Stimulated activated CD8-positive, alpha-beta memory T cell treated with anti-CD3 and anti-CD28 coated beads, Interleukin-15, amount 100 ng/mL, for 24 hours (primary cell): ENCODE measurements around the gene ACER3.
"Not testable (repeated sequence)": the region's sequence is repeated elsewhere in the genome, so short reads cannot be mapped to it uniquely, and the experiment has no call there.

Source experiments
- DNase-seq: peaks from one replicate; pipeline ENCODE4 v3.0.0-alpha.2; 2020; ENCODE audit warnings: low read depth

The ACER3 gene

DNA sequence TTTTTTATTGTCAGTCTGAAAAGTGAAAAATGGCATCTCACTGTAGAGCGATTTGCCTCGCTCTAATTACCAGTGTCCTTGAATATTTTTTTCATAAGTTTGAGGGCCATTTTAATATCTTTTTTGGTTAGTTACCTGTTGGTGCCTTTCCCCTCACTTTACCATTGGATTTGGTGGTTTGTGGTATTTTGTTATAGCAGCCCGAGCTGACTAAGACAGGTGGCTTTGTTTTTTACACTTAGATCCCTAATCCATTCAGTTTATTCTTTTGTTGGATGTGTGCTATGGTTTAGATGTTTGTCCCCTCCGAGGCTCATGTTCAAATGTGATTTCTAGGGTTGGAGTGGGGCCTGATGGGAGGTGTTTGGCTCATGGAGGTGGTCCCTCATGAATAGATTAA, 199.5 kb downstream of the ACER3 start:
- DNase-seq: no peak

DNA sequence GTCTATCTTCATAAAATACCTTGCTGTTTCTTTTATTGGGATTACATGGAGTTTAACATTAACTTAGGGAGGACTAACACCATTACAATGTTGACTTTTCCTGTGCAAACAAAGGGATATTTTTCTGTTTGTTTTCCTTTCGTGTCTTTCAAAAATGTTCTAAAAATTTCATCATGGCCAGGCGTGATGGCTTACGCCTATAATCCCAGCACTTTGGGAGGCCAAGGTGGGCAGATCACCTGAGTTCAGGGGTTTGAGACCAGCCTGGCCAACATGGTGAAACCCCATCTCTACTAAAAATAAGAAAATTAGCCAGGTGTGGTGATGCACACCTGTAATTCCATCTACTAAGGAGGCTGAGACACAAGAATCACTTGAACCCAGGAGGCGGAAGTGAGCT, 200.5 kb downstream of the ACER3 start:
- DNase-seq: not testable (repeated sequence)

DNA sequence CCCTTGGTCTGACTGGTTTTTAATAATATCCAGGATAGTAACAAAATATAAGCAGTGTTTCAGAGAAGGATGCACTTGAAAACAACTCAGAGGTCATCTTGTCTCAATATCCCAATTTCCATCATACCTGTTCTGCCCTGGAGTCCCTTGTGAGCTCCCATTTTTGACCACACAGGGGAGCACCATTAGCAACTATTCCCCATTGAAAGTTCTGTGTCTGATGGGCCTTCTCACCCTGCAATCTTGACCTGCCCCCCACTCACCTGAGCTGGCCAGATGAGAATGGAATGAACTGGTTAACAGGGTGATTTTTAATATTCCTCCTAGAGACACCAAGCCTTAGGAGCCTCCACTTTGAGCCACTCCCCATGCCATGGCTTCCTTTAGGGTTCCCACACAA, 202.2 kb downstream of the ACER3 start:
- DNase-seq: no peak

DNA sequence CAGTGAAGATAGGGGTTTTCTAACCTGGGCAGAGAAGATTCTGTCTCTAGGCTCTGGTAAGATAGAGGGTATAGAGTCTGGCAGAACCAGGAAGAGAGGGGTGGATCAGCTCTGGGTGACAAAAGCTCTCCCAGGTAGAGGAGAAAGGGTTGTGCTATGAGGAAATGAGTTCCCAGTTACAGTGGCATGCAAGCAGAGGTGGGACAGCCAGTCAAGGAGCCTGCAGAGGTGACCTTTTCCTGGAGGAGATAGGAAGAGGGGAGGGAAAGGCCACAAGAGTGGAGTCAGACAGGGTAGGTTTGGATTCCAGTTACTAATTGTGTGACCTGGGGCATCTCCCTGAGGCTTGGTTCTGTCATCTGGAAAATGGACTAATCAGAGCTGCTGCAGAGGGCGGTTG, 202.7 kb downstream of the ACER3 start:
- DNase-seq: no peak

DNA sequence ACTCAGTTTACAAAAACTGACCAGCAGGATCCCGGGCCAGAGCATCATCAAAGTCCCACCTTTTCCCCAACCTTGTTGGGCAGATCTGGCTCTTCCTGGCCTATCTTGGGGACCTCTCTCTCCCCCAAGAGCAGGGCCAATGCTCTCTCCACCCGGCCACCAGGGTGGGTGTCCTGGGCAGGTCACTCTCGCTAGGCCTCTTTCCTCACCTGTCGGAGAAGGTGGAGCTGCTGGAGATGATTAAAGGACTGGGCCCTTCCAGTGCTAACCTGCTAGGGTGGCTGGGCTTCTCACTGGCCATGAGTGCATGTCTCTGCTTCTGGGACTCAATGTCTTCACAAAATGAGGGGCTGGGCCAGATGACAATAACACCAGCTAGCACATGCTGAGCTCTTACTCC, 203.1 kb downstream of the ACER3 start:
- DNase-seq: no peak

DNA sequence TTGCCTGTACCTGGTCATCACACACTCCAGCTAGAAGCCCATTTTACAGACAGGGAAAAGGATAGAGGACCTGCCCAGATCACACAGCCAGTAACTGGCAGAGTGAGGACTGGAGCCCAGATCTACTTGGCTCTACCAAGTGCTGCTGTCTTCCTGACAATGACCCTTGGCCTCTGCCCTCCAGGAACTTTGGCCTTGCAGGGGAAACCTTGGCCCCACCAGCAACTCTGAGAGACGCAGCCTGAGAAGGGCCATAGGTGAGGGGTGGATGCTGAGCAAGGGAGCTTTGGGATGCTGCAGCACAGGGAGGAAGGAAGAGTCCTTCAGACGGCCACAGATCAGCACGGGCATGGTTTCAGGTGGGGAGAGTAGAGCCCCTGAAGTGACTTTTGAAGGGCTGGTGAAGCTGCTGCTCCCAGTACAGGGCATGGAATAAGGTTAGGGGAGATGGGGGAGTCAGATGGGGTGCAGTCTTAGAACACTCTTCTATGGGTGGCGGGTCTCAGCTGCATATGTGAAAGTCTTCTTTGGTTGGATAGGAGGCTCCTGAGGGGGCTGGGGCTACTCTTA, 204.0 kb downstream of the ACER3 start:
- DNase-seq: no peak

DNA sequence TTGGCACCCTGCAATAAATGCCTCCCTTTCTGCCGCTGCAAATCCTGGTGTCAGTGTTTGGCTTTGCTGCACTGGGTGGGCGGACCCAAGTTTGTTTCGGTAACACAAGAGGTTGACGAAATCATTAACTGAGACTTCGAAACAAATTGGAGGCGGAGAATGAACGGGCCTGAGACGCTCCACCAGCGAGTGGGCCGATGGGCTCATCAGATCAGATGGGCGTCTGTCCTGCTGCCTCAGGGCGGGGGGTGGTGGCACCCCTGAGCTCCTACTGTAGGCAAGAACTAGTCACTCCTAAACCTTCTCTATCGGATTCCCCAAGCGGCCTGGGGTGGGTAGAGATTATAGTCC, 205.1 kb downstream of the ACER3 start:
- DNase-seq: no peak

DNA sequence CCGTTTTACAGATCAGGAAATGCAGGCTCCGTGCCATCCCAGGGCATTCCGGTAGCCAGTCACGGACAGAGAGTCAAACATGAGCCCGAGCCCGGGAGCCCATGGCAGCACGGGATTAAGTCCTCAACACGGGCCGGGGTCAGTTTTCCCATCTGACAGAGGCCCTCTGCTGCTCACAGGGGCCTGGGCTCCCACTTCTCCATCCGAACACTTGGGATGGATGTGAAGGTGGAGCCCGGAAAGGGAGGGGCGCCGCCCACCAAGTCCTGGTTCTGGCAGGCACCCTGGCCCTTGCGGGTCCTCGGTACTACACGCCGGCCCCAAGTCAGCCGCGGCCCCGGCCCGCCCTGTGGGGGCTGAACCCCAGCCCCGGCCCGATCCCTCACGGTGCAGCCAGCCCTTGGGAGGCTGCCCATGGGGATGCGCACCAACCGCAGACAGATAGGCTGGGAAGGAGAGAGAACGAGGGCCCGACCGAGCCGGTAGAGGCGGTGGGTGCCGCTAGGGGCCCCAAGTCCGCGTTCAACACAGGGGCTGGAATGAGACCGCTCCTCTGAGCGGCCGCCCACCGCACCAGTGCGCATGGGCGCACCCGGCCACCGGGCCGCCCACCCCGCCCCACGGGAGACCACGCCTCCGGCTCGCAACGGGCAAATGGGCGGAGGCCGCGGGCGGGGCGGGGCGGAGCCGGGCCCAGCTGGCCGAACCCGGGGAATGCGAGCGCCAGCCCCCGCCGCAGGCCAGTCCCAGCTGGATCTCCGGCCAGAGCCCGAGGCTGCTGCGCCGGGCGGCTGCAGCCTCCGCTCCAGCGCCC, 205.7 kb downstream of the ACER3 start, which contains the start of gene CAPN5:
TSS of gene CAPN5 (plus strand) at position 743 of the 814 bp plus-strand sequence. CDS start 17,916 bp downstream, outside the sequence.
- DNase-seq: peak; percentile 69

DNA sequence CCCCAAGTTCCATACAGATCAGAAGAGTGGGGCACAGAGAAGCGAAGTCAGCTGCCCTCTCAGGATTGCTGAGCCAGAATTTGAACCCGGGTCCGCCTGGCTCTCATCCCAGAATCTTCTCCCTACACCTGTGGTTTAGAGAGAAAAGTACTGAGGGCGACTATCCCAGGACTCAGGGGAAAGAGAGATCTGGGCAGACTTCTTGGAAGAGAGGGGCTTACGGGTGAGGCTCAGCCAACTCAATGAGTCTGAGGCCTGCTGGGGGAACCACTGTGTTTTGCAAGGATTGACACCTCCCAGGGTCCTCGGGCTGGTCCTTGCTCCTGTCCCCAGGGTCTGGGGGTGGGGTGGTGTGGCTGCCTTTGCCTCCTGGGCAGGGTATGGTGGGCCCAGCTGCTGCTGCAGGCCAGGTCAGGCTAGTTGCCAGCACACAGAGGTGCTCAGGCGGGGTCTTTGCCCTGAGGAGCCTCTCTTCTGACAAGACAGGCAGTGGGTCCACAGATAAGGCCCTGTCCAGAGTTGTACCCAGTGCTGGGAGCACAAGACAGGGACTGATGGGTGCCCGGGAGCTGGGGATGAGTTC, 207.2 kb downstream of the ACER3 start:
- DNase-seq: no peak

DNA sequence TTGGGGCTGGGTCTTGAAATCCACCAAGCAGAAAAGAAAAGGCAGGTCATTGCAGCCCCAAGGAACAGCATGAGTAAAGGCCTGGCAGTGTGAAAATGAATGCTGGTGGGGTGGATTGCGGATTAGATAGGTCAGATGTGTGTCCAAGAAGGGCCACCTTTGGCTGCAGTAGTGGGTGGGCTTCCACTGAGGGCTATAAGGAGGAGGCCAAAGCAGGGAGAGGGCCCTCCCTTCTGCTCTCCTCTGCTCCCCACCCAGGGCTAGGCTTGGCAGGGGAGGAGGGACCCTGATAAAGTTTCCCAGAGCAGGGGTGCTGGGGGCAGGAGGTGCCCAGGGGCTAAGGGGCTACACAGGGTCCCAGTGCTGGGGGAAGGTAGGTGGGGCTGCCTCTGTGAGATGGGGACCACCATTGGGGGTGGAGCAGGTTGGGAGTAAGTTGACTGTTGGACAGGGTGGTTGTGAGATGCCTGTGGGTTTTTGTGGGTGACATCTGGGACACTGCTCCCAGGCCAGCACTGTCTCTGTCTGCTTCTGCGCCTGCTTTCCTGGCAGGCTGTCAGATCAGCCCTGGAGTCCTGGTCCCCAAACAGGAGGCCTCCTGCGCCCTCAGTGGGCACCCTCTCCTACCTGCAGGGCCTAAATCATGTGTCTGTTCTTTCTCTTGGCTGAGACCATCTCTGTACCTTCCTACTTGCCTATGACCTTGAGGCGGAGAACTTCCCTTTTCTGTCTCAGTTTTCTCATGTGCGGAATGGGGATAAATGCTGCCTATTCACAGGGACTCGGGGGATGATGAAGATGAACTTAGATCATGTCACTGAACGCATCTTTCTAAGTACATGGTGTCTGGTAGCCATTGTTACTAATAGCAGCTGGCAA, 208.0 kb downstream of the ACER3 start:
- no peak for DNase-seq

DNA sequence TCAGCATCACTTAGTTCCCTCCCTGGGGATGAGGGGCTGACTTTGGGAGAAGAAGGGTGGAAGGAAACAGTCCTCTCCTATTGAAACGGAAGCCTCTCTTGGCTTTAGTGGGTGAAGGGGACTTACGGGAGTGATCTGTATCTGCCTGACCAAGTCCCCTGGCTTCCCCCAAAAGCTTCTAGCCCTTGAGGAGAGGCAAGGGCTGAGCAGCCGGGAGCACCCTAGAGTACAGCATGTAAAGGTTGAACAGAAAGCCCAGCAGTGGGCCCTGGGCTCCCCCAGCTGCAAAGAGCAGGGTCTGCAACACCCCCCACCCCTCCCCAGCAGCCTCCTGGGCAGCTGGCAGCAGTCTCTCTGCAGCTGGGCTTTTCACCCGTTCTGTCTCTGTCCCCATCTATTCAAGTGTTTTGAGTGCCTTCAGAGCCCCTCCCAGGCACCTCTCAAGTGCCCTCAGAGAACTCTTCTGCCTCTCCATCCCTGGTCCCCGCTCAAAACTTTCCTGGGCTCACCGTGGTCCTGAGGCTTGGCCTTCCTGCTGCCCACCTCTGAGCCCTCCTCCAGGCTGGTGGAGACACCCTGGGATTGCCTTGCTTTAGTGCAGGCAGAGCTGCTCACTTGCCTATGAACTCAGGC, 208.7 kb downstream of the ACER3 start:
- no peak for DNase-seq

DNA sequence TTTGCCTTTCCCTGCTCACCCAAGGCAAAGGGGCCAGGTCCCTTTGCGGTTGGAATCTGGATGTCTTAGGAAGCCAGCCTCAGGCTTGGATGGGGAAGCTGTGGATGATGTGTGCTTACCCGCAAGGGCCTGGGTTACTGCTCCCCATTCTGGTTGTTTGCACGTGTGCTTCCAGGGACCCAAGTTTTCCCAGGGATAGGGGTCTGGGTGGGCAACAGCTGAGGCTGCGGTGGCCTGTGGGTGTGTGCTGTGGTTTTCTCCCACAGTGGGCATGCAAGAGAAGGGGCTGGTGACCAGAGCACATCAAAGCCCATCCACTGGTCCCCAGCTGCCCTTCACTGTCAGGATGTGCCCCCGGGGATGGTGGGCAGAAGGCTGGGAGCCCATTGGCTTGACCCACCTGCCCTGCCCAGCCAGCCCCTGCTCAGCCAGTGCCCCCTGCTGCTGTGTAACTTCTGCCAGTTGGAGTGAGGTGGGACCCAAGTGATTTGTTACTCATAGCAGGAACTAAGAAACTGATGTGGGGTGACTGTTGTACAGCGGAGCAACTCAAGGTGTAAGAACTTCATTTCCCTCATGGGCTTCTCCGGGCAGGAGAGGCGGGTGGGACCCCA, 209.4 kb downstream of the ACER3 start:
- no peak for DNase-seq

DNA sequence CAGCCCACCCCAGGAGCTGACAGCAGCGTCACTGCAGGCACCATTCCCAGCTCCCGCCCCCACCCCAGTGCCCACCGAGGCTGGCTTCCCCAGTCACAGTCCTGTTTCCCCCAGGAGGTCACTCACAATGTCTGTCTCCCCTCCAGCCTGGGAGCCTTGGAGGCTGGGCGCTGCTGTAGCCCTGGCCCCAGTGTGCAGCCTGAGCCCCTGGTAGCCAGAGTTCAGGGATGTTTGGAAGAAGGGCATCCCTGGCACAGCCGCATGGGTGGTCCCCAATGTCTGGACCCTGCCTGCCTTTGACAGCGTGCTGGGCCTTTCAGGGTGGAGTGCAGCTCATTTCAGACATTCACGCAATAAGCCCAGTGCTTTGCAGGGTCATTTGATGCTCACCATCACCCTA, 210.4 kb downstream of the ACER3 start:
- no peak for DNase-seq

DNA sequence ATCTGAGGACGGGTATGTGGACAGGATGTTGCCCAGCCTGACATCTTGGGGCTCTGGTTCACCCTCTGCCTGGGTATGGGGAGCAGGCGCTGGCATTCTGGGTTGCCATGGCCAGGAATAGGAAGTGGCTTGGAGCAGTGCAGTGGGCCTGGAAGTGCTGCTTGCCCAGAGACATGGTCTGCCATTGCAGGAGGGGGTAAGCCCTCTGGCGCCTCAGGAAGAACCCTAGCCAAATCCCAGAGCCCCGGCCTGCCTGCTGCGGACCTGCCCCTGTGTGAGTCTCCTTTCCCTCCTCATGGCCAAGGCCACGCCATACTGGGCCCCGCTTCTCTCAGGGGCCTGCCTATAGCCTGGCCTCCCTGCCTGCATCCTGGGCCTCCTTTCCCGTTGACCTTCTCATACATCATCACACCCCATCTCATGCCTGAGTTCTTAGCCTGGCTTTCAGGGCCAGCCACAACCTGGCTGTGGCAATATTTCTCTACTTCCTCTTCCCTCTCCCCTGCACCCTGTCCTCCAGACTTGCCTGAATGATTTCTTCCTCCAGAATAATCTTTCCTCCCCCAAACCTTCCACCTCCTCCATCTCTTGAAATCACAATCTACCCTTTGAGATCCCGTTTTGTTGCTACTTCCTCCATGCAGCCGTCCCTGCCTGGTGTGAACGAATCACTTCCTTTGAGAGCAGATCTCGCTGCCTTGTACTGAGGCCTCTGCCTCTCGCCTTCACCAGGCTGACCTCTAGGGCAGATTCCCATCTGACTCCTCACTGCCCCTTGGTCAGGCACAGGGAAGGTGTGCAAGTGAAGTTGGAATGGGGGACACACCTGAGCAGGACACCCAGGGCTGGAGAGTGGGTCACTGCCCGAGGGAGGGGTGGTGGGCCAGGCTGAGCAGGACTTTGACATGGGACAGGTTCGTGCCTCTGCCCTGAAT, 211.2 kb downstream of the ACER3 start:
- DNase-seq: no peak

DNA sequence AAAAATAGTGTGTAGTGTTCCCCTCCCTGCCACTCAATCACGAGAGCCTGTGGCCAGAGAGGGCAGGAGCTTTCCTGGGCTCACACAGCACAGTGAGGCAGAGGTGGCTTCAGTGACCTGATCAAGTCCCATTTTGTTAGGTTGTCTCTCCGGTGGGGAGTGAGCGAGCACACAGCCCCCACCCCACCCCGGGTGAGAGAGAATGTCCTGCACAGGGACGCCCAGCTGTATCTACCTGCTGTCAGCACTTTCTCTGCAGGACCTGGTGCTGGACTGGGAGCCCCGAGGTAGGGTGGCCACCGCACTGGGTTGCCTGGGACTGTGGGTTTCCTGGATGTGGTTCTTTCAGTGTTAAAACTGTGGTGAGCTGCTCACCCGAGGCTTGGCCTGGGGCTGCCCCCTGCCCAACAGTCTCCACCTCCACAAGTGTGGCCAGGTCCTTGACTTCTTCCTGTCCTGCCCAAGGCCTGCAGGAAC, 212.2 kb downstream of the ACER3 start:
- no peak for DNase-seq

DNA sequence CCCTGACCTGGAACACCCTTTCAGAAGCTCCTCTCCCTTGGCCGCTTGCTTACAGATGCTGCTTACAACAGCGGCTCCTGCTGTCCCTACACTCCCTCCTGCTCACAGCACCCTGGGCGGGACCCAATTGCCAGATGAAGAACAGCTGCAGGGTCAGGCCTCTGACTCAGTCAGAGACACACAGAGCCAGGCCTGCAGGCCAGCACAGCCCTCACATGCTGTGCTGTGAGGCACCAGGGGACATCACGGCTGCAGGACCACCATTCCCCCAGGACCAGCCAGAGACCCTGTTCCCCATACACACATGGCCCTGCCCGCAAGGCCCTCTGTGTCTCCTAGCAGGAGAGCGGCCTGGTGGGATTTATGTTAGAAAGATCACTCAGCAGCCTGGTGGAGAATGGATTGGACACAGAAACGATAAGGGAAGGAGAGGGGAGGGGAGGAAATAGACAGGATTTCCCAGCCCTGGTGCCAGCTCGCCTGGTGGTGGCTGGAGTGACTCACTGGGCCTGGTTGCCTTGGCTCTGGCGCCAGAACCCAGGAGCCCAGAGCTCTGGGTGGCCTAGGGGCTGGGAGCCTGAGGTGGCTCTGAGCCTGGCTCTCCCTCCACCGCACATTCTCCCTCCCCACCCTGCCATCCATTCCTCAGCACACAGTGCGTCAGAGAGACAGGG, 212.7 kb downstream of the ACER3 start:
- DNase-seq: no peak

DNA sequence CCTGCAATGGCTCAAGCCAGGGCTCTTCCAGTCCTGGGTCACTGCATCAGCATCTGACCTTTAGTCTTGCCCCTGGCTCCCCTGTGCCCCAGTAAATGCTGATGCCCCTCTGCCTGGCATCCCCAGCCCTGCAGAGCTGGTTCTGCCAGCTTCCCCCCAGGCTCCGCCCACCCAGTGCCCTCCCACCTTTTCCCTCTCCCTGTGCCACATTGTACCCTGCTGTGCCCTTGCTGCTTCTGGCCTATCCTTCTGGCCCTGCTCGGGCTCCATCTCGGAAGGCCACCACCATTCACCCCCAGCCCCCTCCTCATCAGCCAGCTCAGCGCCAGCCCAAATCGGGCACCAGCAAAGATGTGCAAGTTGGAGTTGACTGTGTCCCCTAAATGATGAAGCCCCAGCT, 213.5 kb downstream of the ACER3 start:
- DNase-seq: no peak

DNA sequence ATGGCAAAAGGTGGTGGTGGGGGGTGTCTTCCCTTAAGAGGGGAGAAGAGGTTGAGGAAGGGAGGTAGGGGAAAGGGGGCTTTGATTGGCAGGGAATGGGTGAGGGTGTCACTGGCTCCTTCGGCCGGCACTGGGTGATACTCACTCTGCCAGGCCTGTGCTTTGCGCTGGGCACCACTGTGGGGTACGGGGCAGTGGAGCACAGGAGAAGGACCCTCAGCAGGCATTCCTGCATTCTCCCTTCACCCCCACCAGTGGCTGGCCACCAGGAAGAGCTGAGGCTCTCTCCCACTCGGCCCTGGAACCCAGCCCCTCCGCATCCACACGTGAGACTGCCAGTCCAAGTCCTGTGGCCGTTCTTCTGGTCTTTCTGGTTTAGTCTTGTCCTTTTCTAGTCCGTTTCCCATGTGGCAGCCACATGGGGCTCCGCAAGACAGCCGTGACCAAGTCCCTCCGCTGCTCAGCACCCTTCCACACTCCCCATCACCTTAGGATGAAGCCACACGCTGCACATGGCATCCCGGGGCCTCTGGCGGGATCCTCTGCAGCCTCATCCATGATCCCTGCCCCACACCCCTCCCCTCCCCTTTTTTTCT, 214.0 kb downstream of the ACER3 start:
- no peak for DNase-seq

DNA sequence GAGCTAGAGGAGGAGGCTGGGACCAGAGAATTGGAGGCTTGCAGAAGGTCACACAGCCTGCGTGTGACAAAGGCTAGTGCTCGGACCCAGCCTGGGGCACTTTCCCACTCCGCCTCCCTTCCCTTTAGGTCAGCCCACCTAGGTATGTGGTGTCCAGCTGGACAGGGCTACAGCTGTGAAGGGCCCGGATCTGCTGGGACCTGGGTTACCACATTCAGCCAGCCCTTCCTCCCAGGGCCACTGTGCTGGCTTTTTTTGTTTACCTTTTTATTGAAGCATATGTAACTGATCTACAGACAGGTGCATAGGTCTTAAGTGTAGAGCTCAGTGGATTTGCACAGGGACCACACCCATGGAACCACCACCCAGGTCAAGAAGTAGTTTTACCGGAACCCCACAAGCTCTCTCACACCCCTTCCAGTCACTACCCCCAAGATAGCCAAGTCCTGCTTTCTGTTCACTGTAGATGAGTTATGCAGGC, 214.7 kb downstream of the ACER3 start:
- no peak for DNase-seq
